ENCODE data around the gene HAND1.
A peak's percentile ranks its signal among the peaks of the same experiment; 100 is the strongest.

The HAND1 gene

GRCh38 chr5:154445422-154446194, 32.4 kb downstream of the HAND1 start, which contains the start of gene SAP30L:
Gene SAP30L (plus strand): TSS chr5:154445997. CDS start chr5:154446605, 608 bp downstream.
- no CpG with 5 or more reads among the region's 70 CpGs for WGBS, 2 donors (ENCODE audit: extremely low coverage in 2 of 2, insufficient read length in 2 of 2, insufficient replicate concordance in 1 of 2)
- Histone ChIP-seq H4K91ac (ENCODE audit: low read depth, low read length, poor library complexity) (no peak within 1 kb of the TSS), H2AFZ (ENCODE audit: low read length) (peak within 1 kb of the TSS; percentile 99), H3K27ac (replicated peaks; ENCODE audit: low read length) (peak within 1 kb of the TSS; percentile 56), H3K36me3 (replicated peaks in 1 of 2; ENCODE audit: control insufficient read depth in 2 of 2, insufficient read depth in 2 of 2, low read length in 2 of 2) (peaks cover 4 to 43% of the 10 kb centered on the region in 2 donors), H4K8ac (ENCODE audit: low read depth, low read length) (no peak within 1 kb of the TSS), H2BK12ac (ENCODE audit: low read length) (no peak within 1 kb of the TSS), H2AK5ac (ENCODE audit: low read depth, low read length) (no peak within 1 kb of the TSS), H3K4me1 (ENCODE audit: control insufficient read depth in 2 of 2, insufficient read depth in 1 of 2, low read depth in 1 of 2, low read length in 2 of 2) (peaks cover 5 to 11% of the 10 kb centered on the region in 2 donors), H3K4ac (ENCODE audit: low read length) (no peak within 1 kb of the TSS), H3K9me3 (replicated peaks in 1 of 2; ENCODE audit: control insufficient read depth in 2 of 2, insufficient read depth in 1 of 2, low read depth in 1 of 2, low read length in 2 of 2) (no peaks in the 10 kb centered on the region), H3K27me3 (ENCODE audit: control insufficient read depth in 3 of 3, insufficient read depth in 3 of 3, low read depth in 1 of 3, low read length in 3 of 3) (no peaks in the 10 kb centered on the region), H3K79me1 (ENCODE audit: low read depth, low read length) (peaks cover 3% of the 10 kb centered on the region), H3K18ac (ENCODE audit: low read length) (peak within 1 kb of the TSS; percentile 96), H3K14ac (ENCODE audit: low read length) (peak within 1 kb of the TSS; percentile 47), H2BK5ac (ENCODE audit: low read length) (peak within 1 kb of the TSS; percentile 57), H3K23ac (ENCODE audit: low read depth, low read length, poor library complexity) (peak within 1 kb of the TSS; percentile 77), H3K4me3 (ENCODE audit: low read length in 2 of 2) (peak within 1 kb of the TSS; percentile 74 to 95), H2BK15ac (ENCODE audit: low read length) (no peak within 1 kb of the TSS), H3K9ac (ENCODE audit: low read depth, low read length, poor library complexity) (peak within 1 kb of the TSS; percentile 92), H2BK120ac (ENCODE audit: low read depth, low read length) (no peak within 1 kb of the TSS), H3K4me2 (ENCODE audit: insufficient read depth, low read length, poor library complexity, severe bottlenecking) (peak within 1 kb of the TSS; percentile 92)
- peak; percentile 94 for DNase-seq (ENCODE audit: low spot score)

- no peak for DNase-seq (ENCODE audit: low spot score)
- no CpG with 5 or more reads among the region's 30 CpGs for WGBS, 2 donors (ENCODE audit: extremely low coverage in 2 of 2, insufficient read length in 2 of 2, insufficient replicate concordance in 1 of 2)
Observed at GRCh38 chr5:154444556-154445421, 33.2 kb downstream of the HAND1 start.

GRCh38 chr5:154442801-154443200, 35.2 kb downstream of the HAND1 start:
- no peak overlapping the region for H2BK5ac ChIP-seq (ENCODE audit: low read length)
- peaks cover 11 to 52% of the 10 kb centered on the region in 2 donors for H3K36me3 ChIP-seq (replicated peaks in 1 of 2; ENCODE audit: control insufficient read depth in 2 of 2, insufficient read depth in 2 of 2, low read length in 2 of 2)
- no CpG with 5 or more reads among the region's 1 CpG for WGBS, 2 donors (ENCODE audit: extremely low coverage in 2 of 2, insufficient read length in 2 of 2, insufficient replicate concordance in 1 of 2)
- no peak overlapping the region for H3K4me3 ChIP-seq (ENCODE audit: low read length in 2 of 2)
- no peak overlapping the region for H3K18ac ChIP-seq (ENCODE audit: low read length)
- no peak overlapping the region for H2AK5ac ChIP-seq (ENCODE audit: low read depth, low read length)
- H2AFZ ChIP-seq (ENCODE audit: low read length): no peak overlapping the region
- DNase-seq (ENCODE audit: low spot score): no peak
- H2BK15ac ChIP-seq (ENCODE audit: low read length): no peak overlapping the region
- H3K4me2 ChIP-seq (ENCODE audit: insufficient read depth, low read length, poor library complexity, severe bottlenecking): no peak overlapping the region
- H3K23ac ChIP-seq (ENCODE audit: low read depth, low read length, poor library complexity): no peak overlapping the region
- H3K9ac ChIP-seq (ENCODE audit: low read depth, low read length, poor library complexity): no peak overlapping the region
- no peak overlapping the region for H4K8ac ChIP-seq (ENCODE audit: low read depth, low read length)
- H3K27ac ChIP-seq (replicated peaks; ENCODE audit: low read length): no peak overlapping the region
- H2BK12ac ChIP-seq (ENCODE audit: low read length): no peak overlapping the region
- no peaks in the 10 kb centered on the region for H3K27me3 ChIP-seq (ENCODE audit: control insufficient read depth in 3 of 3, insufficient read depth in 3 of 3, low read depth in 1 of 3, low read length in 3 of 3)
- peaks cover 5 to 11% of the 10 kb centered on the region in 2 donors for H3K4me1 ChIP-seq (ENCODE audit: control insufficient read depth in 2 of 2, insufficient read depth in 1 of 2, low read depth in 1 of 2, low read length in 2 of 2)
- H2BK120ac ChIP-seq (ENCODE audit: low read depth, low read length): no peak overlapping the region
- no peak overlapping the region for H3K4ac ChIP-seq (ENCODE audit: low read length)
- H3K79me1 ChIP-seq (ENCODE audit: low read depth, low read length): peaks cover 3% of the 10 kb centered on the region
- no peak overlapping the region for H4K91ac ChIP-seq (ENCODE audit: low read depth, low read length, poor library complexity)
- no peak overlapping the region for H3K14ac ChIP-seq (ENCODE audit: low read length)
- H3K9me3 ChIP-seq (replicated peaks in 1 of 2; ENCODE audit: control insufficient read depth in 2 of 2, insufficient read depth in 1 of 2, low read depth in 1 of 2, low read length in 2 of 2): no peaks in the 10 kb centered on the region

More at GRCh38 chr5:154444556-154445421, 33.2 kb downstream of the HAND1 start:
- Histone ChIP-seq H3K79me1 (ENCODE audit: low read depth, low read length) (peaks cover 3% of the 10 kb centered on the region), H3K4me2 (ENCODE audit: insufficient read depth, low read length, poor library complexity, severe bottlenecking) (peak overlapping the region; percentile 92), H3K4ac (ENCODE audit: low read length) (no peak overlapping the region), H3K36me3 (replicated peaks in 1 of 2; ENCODE audit: control insufficient read depth in 2 of 2, insufficient read depth in 2 of 2, low read length in 2 of 2) (peaks cover 6 to 43% of the 10 kb centered on the region in 2 donors), H2BK12ac (ENCODE audit: low read length) (no peak overlapping the region), H3K4me1 (ENCODE audit: control insufficient read depth in 2 of 2, insufficient read depth in 1 of 2, low read depth in 1 of 2, low read length in 2 of 2) (peaks cover 5 to 11% of the 10 kb centered on the region in 2 donors), H3K27ac (replicated peaks; ENCODE audit: low read length) (no peak overlapping the region), H3K4me3 (ENCODE audit: low read length in 2 of 2) (peak overlapping the region; percentile 74 to 95), H2AFZ (ENCODE audit: low read length) (peak overlapping the region; percentile 99), H4K91ac (ENCODE audit: low read depth, low read length, poor library complexity) (no peak overlapping the region), H2BK15ac (ENCODE audit: low read length) (no peak overlapping the region), H3K9ac (ENCODE audit: low read depth, low read length, poor library complexity) (peak overlapping the region; percentile 92), H3K27me3 (ENCODE audit: control insufficient read depth in 3 of 3, insufficient read depth in 3 of 3, low read depth in 1 of 3, low read length in 3 of 3) (no peaks in the 10 kb centered on the region), H3K18ac (ENCODE audit: low read length) (no peak overlapping the region), H2BK5ac (ENCODE audit: low read length) (peak overlapping the region; percentile 4), H3K9me3 (replicated peaks in 1 of 2; ENCODE audit: control insufficient read depth in 2 of 2, insufficient read depth in 1 of 2, low read depth in 1 of 2, low read length in 2 of 2) (no peaks in the 10 kb centered on the region), H2AK5ac (ENCODE audit: low read depth, low read length) (no peak overlapping the region), H4K8ac (ENCODE audit: low read depth, low read length) (no peak overlapping the region), H3K23ac (ENCODE audit: low read depth, low read length, poor library complexity) (peak overlapping the region; percentile 34), H3K14ac (ENCODE audit: low read length) (no peak overlapping the region), H2BK120ac (ENCODE audit: low read depth, low read length) (no peak overlapping the region)

GRCh38 chr5:154440540-154440939, 37.5 kb downstream of the HAND1 start:
- Histone ChIP-seq H4K8ac (ENCODE audit: low read depth, low read length) (no peak overlapping the region), H2BK5ac (ENCODE audit: low read length) (no peak overlapping the region), H3K4me2 (ENCODE audit: insufficient read depth, low read length, poor library complexity, severe bottlenecking) (no peak overlapping the region), H3K36me3 (replicated peaks in 1 of 2; ENCODE audit: control insufficient read depth in 2 of 2, insufficient read depth in 2 of 2, low read length in 2 of 2) (peaks cover 21 to 75% of the 10 kb centered on the region in 2 donors), H2BK15ac (ENCODE audit: low read length) (no peak overlapping the region), H2BK120ac (ENCODE audit: low read depth, low read length) (no peak overlapping the region), H3K9me3 (replicated peaks in 1 of 2; ENCODE audit: control insufficient read depth in 2 of 2, insufficient read depth in 1 of 2, low read depth in 1 of 2, low read length in 2 of 2) (peaks cover 1 to 13% of the 10 kb centered on the region in 2 donors), H3K9ac (ENCODE audit: low read depth, low read length, poor library complexity) (no peak overlapping the region), H3K18ac (ENCODE audit: low read length) (no peak overlapping the region), H2AFZ (ENCODE audit: low read length) (no peak overlapping the region), H3K27ac (replicated peaks; ENCODE audit: low read length) (no peak overlapping the region), H3K4ac (ENCODE audit: low read length) (no peak overlapping the region), H3K23ac (ENCODE audit: low read depth, low read length, poor library complexity) (no peak overlapping the region), H3K79me1 (ENCODE audit: low read depth, low read length) (peaks cover 3% of the 10 kb centered on the region), H3K4me3 (ENCODE audit: low read length in 2 of 2) (no peak overlapping the region), H3K4me1 (ENCODE audit: control insufficient read depth in 2 of 2, insufficient read depth in 1 of 2, low read depth in 1 of 2, low read length in 2 of 2) (peaks cover 3 to 6% of the 10 kb centered on the region in 2 donors), H4K91ac (ENCODE audit: low read depth, low read length, poor library complexity) (no peak overlapping the region), H3K27me3 (ENCODE audit: control insufficient read depth in 3 of 3, insufficient read depth in 3 of 3, low read depth in 1 of 3, low read length in 3 of 3) (no peaks in the 10 kb centered on the region), H3K14ac (ENCODE audit: low read length) (no peak overlapping the region), H2BK12ac (ENCODE audit: low read length) (no peak overlapping the region), H2AK5ac (ENCODE audit: low read depth, low read length) (no peak overlapping the region)
- DNase-seq (ENCODE audit: low spot score): no peak
- WGBS, 2 donors (ENCODE audit: extremely low coverage in 2 of 2, insufficient read length in 2 of 2, insufficient replicate concordance in 1 of 2): no CpG with 5 or more reads among the region's 5 CpGs

Measured in neuronal stem cell (in vitro differentiated cells).